ENCODE measurements around the gene FTL. TPM values are rescaled to one million over a fixed set of nuclear protein-coding genes. Genes with fewer than 3 reads are reported as not detected.
A peak's percentile ranks its signal among the peaks of the same experiment; 100 is the strongest.
"Not testable (repeated sequence)": the region's sequence is repeated elsewhere in the genome, so short reads cannot be mapped to it uniquely, and the experiment has no call there.

The FTL gene
- total RNA-seq, 1 donor from 2014 or later: 908 TPM

GRCh38 chr19:48921721-48922500 is 43.2 kb upstream of the FTL start:
- Mint-ChIP-seq H3K27me3 (ENCODE audit: low read depth) (peaks cover 2% of the 10 kb centered on the region), H3K9me3 (no peaks in the 10 kb centered on the region), H3K27ac (ENCODE audit: unreplicated experiment) (no peak overlapping the region), H3K4me3 (no peak overlapping the region), H3K4me1 (no peaks in the 10 kb centered on the region), H3K36me3 (ENCODE audit: low read depth) (peaks cover 9% of the 10 kb centered on the region)
- no peak for TF ChIP-seq CTCF (conservative IDR thresholded peaks at IDR 0.05)
- no peak for DNase-seq (ENCODE audit: low read depth, low spot score)

DNA sequence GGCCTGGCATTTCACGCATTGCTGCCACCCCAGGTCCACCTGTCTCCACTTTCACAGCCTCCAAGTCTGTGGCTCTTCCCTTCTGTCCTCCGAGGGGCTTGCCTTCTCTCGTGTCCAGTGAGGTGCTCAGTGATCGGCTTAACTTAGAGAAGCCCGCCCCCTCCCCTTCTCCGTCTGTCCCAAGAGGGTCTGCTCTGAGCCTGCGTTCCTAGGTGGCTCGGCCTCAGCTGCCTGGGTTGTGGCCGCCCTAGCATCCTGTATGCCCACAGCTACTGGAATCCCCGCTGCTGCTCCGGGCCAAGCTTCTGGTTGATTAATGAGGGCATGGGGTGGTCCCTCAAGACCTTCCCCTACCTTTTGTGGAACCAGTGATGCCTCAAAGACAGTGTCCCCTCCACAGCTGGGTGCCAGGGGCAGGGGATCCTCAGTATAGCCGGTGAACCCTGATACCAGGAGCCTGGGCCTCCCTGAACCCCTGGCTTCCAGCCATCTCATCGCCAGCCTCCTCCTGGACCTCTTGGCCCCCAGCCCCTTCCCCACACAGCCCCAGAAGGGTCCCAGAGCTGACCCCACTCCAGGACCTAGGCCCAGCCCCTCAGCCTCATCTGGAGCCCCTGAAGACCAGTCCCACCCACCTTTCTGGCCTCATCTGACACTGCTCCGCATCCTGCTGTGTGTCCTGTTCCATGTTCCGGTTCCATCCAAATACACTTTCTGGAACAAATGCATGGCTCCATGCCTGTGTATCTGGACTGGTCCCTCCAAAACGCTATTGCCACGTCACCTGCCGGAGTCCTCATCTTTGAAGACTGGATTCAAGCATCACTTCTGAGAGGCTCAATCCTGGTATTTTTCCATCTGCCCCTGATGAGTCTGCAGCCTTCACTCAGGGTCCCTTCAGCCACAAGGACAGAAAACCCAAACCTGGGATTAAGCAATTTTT is 42.3 kb upstream of the FTL start:
- no peaks in the 10 kb centered on the region for H3K9me3 Mint-ChIP-seq

DNA sequence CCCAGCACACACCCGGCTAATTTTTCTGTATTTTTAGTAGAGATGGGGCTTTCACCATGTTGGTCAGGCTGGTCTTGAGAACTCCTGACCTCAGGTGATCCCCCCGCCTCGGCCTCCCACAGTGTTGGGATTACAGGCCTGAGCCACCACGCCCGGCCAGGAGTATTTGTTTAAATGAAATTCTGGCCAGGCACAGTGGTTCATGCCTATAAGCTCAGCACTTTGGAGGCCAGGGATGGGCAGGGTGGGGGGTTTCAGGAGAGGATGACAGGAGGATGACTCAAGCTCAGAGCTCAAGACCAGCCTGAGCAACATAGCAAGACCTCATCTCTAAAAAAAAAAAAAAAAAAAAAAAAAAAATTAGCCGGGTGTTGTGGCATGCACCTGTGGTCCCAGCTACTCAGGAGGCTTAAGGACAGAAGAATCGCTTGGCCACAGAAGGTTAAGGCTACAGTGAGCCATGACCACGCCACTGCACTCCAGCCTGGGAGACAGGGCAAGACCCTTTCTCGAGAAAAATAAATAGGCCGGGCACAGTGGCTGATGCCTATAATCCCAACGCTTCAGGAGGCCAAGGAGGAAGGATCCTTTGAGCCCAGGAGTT is 39.8 kb upstream of the FTL start:
- no peak for DNase-seq (ENCODE audit: low read depth, low spot score)
- Mint-ChIP-seq H3K27ac (ENCODE audit: unreplicated experiment) (no peak overlapping the region), H3K36me3 (ENCODE audit: low read depth) (peaks cover 2% of the 10 kb centered on the region), H3K4me3 (no peak overlapping the region), H3K27me3 (ENCODE audit: low read depth) (peaks cover 4% of the 10 kb centered on the region), H3K4me1 (no peaks in the 10 kb centered on the region), H3K9me3 (no peaks in the 10 kb centered on the region)
- no peak for TF ChIP-seq CTCF (conservative IDR thresholded peaks at IDR 0.05)

More for the DNA sequence above, 42.3 kb upstream of the FTL start:
- H3K27me3 Mint-ChIP-seq (ENCODE audit: low read depth): peaks cover 2% of the 10 kb centered on the region
- H3K27ac Mint-ChIP-seq (ENCODE audit: unreplicated experiment): peak overlapping the region; percentile 14
- H3K4me1 Mint-ChIP-seq: no peaks in the 10 kb centered on the region
- no peak for DNase-seq (ENCODE audit: low read depth, low spot score)
- no peak overlapping the region for H3K4me3 Mint-ChIP-seq
- no peak for TF ChIP-seq CTCF (conservative IDR thresholded peaks at IDR 0.05)
- peaks cover 9% of the 10 kb centered on the region for H3K36me3 Mint-ChIP-seq (ENCODE audit: low read depth)

GRCh38 chr19:48925890-48926289 is 39.2 kb upstream of the FTL start:
- H3K4me1 Mint-ChIP-seq; H3K9me3 Mint-ChIP-seq; H3K27ac Mint-ChIP-seq (ENCODE audit: unreplicated experiment); DNase-seq (ENCODE audit: low read depth, low spot score); H3K4me3 Mint-ChIP-seq; H3K36me3 Mint-ChIP-seq (ENCODE audit: low read depth); H3K27me3 Mint-ChIP-seq (ENCODE audit: low read depth): not testable (repeated sequence)

DNA sequence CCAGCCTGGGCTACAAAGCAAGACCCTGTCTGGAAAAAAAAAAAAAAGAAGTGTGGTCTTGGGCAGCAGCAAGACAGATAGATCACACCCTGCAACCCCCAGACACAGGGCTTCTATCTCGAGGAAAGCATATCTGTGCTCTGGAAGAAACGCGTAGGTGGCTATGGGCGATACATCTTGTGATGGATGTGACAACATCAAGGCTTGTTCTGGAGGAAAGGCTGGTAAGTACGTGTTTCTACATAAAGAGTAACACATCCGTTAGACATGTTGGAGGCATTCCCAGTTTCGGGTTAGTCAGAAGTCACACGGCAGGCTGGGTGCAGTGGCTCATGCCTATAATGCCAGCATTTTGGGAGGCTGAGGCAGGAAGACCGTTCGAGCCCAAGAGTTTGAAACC is 38.2 kb upstream of the FTL start:
- Mint-ChIP-seq H3K27ac (ENCODE audit: unreplicated experiment) (no peak overlapping the region), H3K27me3 (ENCODE audit: low read depth) (peaks cover 12% of the 10 kb centered on the region), H3K9me3 (no peaks in the 10 kb centered on the region), H3K4me3 (no peak overlapping the region), H3K36me3 (ENCODE audit: low read depth) (peaks cover 2% of the 10 kb centered on the region), H3K4me1 (no peaks in the 10 kb centered on the region)
- TF ChIP-seq CTCF (conservative IDR thresholded peaks at IDR 0.05): no peak
- no peak for DNase-seq (ENCODE audit: low read depth, low spot score)

- not testable (repeated sequence) for H3K9me3 Mint-ChIP-seq; H3K4me3 Mint-ChIP-seq; DNase-seq (ENCODE audit: low read depth, low spot score); H3K36me3 Mint-ChIP-seq (ENCODE audit: low read depth); H3K27ac Mint-ChIP-seq (ENCODE audit: unreplicated experiment); H3K4me1 Mint-ChIP-seq
- H3K27me3 Mint-ChIP-seq (ENCODE audit: low read depth): peaks cover 20% of the 10 kb centered on the region
Observed at GRCh38 chr19:48927692-48928091, 37.4 kb upstream of the FTL start.
